WERI-Rb-1 (cell line): ENCODE data around the gene IL18RAP.

Experiments
- DNase-seq: peaks from one replicate; pipeline ENCODE4 v3.0.0-alpha.2; 2020
- H3K27ac ChIP-seq: fragments of 250-450 bp; sonication (Bioruptor Pico); 2 replicates; pipeline ENCODE4 v1.5.1; 2020; ENCODE audit warnings: mild to moderate bottlenecking, moderate library complexity
- H3K27me3 ChIP-seq: fragments of 250-450 bp; sonication (Bioruptor Pico); 2 replicates; pipeline ENCODE4 v1.5.1; 2021; ENCODE audit warnings: mild to moderate bottlenecking, low read depth, moderate library complexity; ENCODE audit not compliant: insufficient read depth, severe bottlenecking
- H3K36me3 ChIP-seq: fragments of 250-450 bp; sonication (Bioruptor Pico); 2 replicates; pipeline ENCODE4 v1.5.1; 2020; ENCODE audit warnings: mild to moderate bottlenecking, moderate library complexity
- H3K4me3 ChIP-seq: 2 replicates; pipeline ENCODE4 v1.5.1; 2011; ENCODE audit warnings: low read depth, mild to moderate bottlenecking, control low read depth, low read length
- H3K9me3 ChIP-seq: fragments of 250-450 bp; sonication (Bioruptor Pico); 2 replicates; pipeline ENCODE4 v1.5.1; 2021; ENCODE audit warnings: mild to moderate bottlenecking, moderate library complexity; ENCODE audit not compliant: severe bottlenecking
- CTCF ChIP-seq: IDR thresholded peaks from 2 replicates; pipeline ENCODE4 v1.5.1; 2011; ENCODE audit warnings: low read depth, mild to moderate bottlenecking, control low read depth, inconsistent platforms, low read length

IL18RAP gene

GRCh38 chr2:102438111-102438510 lies 15.2 kb downstream of the IL18RAP start:
- Histone ChIP-seq H3K36me3 (no peaks in the 10 kb centered on the region), H3K27ac (no peak overlapping the region), H3K27me3 (peaks cover 60% of the 10 kb centered on the region), H3K9me3 (no peaks in the 10 kb centered on the region), H3K4me3 (no peak overlapping the region)
- TF ChIP-seq CTCF: no peak
- no peak for DNase-seq

- Histone ChIP-seq H3K9me3 (no peaks in the 10 kb centered on the region), H3K27ac (no peak overlapping the region), H3K27me3 (peaks cover 62% of the 10 kb centered on the region), H3K4me3 (no peak overlapping the region), H3K36me3 (no peaks in the 10 kb centered on the region)
- TF ChIP-seq CTCF: no peak
- DNase-seq: no peak
Measured at GRCh38 chr2:102438578-102438977, 15.6 kb downstream of the IL18RAP start.

GRCh38 chr2:102439065-102439695 lies 16.2 kb downstream of the IL18RAP start:
- Histone ChIP-seq H3K9me3 (no peaks in the 10 kb centered on the region), H3K4me3 (no peak overlapping the region), H3K27ac (no peak overlapping the region), H3K27me3 (peaks cover 66% of the 10 kb centered on the region), H3K36me3 (no peaks in the 10 kb centered on the region)
- TF ChIP-seq CTCF: no peak
- DNase-seq: no peak

GRCh38 chr2:102442967-102443828 lies 20.2 kb downstream of the IL18RAP start:
- no peak for DNase-seq
- peak; percentile 38; the same call in 1 of the 2 replicates for TF ChIP-seq CTCF
- H3K27ac ChIP-seq: no peak overlapping the region
- H3K27me3 ChIP-seq: peaks cover 71% of the 10 kb centered on the region
- H3K4me3 ChIP-seq: no peak overlapping the region
- H3K9me3 ChIP-seq: no peaks in the 10 kb centered on the region
- H3K36me3 ChIP-seq: no peaks in the 10 kb centered on the region

GRCh38 chr2:102444233-102444632 lies 21.3 kb downstream of the IL18RAP start:
- no peak for DNase-seq
- H3K36me3 ChIP-seq: no peaks in the 10 kb centered on the region
- no peak overlapping the region for H3K4me3 ChIP-seq
- no peak for TF ChIP-seq CTCF
- peaks cover 71% of the 10 kb centered on the region for H3K27me3 ChIP-seq
- no peaks in the 10 kb centered on the region for H3K9me3 ChIP-seq
- H3K27ac ChIP-seq: no peak overlapping the region
